ENCODE data around the gene PARP2. TPM values are rescaled to one million over a fixed set of nuclear protein-coding genes. Genes with fewer than 3 reads are reported as not detected.

The PARP2 gene
- total RNA-seq, 4 donors from 2014 or later: 9.2 to 20.3 (median 15.4) TPM

DNA sequence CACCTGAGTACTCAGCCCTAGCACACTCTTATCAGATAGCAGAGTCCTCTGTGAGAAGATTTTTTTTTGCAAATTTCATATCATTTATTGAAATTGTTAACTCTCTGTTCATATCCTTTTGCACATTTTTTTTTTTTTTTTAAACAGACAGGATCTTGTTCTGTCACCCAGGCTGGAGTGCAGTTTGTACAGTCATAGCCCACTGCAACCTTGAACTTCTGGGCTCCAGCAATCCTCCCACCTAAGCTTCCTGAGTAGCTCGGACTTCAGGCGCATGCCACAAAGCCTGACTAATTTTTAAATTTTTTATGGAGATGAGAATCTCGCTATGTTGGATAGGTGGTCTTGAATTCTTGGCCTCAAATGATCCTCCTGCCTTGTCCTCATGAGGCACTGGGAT, 4.3 kb downstream of the PARP2 start:
- TF ChIP-seq, protein P1, sequence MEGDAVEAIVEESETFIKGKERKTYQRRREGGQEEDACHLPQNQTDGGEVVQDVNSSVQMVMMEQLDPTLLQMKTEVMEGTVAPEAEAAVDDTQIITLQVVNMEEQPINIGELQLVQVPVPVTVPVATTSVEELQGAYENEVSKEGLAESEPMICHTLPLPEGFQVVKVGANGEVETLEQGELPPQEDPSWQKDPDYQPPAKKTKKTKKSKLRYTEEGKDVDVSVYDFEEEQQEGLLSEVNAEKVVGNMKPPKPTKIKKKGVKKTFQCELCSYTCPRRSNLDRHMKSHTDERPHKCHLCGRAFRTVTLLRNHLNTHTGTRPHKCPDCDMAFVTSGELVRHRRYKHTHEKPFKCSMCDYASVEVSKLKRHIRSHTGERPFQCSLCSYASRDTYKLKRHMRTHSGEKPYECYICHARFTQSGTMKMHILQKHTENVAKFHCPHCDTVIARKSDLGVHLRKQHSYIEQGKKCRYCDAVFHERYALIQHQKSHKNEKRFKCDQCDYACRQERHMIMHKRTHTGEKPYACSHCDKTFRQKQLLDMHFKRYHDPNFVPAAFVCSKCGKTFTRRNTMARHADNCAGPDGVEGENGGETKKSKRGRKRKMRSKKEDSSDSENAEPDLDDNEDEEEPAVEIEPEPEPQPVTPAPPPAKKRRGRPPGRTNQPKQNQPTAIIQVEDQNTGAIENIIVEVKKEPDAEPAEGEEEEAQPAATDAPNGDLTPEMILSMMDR (IDR thresholded peaks at IDR 0.05; ENCODE audit: low read depth): no peak

DNA sequence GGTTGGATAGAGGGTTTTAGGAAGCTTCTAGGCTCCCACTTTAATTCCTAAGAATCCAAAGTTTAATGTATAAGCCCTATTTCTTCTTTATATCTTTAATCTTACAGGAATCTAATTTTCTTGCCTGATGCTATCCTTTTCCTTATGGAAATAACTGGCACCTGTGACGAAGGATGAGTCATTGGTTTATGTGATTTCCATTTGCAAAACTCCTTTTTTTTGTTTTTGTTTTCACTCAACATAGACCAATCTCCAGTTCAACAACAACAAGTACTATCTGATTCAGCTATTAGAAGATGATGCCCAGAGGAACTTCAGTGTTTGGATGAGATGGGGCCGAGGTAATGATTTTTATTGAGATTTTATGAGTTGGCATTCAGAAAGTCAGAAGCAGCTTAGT, 6.8 kb downstream of the PARP2 start:
- TF ChIP-seq, protein P1 (IDR thresholded peaks at IDR 0.05; ENCODE audit: low read depth): no peak

DNA sequence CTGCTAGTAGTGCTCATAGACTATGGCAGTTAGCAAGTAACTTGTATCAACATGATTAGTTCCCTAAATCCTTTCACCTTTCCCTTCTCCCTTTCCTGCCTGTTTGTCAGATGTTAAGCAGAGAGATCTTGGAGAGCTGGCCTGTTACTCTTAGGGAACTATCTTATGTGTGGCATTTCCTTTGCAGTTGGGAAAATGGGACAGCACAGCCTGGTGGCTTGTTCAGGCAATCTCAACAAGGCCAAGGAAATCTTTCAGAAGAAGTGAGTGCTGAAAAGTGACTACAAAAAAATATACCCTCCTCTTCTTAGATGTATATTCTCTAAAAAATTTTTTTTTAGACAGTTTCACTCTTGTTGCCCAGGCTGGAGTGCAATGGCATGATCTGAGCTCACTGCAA, 7.4 kb downstream of the PARP2 start:
- TF ChIP-seq, protein P1 (IDR thresholded peaks at IDR 0.05; ENCODE audit: low read depth): no peak

DNA sequence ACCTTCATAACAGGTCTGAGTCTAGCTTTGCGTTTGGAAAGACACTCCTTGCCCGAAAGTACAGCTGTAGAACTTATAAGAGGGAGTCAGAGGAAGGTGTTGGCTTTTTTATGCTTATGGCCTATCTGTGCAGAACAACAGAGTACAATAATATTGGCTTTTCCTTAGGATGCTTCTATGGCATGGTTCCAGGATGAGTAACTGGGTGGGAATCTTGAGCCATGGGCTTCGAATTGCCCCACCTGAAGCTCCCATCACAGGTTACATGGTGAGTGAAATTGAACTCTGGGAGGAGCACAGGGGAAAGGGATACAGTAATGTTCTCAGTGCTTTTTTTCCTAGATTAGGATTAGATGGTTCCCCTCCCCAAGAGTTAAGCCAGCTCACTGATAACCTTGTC, 13.0 kb downstream of the PARP2 start:
- TF ChIP-seq, protein P1 (IDR thresholded peaks at IDR 0.05; ENCODE audit: low read depth): no peak

DNA sequence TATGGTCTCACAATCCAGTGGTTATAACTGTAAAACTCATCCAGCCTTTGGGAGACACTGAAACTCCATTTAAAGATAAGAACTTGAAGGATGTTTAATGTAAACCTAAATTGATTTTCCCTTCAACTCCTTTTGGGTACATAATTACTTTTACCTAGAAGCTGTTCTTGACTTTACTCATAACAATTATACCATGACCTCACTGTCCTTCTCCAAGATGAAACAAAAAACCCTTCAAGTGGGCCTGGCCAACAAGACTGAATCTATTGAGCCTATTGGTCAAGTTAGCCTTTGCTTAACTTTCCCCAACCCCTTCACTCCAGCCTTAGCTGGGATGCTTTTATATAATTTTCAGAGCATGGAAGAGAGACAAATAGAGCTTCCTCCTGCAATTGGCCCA, 22.5 kb downstream of the PARP2 start:
- TF ChIP-seq, protein P1 (IDR thresholded peaks at IDR 0.05; ENCODE audit: low read depth): no peak

DNA sequence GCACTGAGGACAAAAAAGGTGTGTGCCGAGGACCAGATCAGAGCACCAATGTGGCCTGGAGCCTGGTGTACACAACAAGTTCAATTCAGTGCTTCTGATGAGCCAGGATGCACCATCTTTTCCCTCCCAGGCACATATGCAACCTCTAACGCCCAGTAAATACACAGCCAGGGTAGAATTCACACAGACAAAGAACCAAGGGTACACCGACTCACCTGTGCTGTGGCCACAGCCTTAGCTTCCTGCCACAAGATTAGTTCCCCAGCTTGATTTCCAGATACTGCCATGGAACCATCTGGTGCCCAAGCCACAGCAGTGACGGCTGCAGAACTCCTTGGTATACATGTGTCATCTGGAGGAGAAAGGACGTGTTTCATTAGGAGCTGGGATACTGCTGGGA, 29.4 kb downstream of the PARP2 start:
- TF ChIP-seq, protein P1 (IDR thresholded peaks at IDR 0.05; ENCODE audit: low read depth): no peak

DNA sequence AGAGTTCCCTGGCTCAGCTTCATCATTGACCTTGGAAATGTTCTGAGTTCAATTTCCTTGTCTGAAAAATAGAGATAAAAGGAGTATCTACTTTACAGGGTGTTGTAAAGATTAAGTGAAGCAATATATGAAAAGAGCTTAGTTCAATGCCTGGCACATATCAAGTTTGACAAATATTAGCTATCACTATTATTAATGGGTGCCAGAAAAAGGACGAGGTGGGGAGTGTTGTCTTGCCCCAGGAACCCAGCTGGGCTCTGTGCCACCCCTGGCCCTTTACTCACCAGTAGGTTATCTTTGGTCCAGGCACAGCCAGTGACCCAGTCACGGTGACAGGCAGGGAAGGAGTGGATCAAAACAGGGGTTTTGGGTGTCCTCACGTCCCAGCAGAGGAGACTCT, 32.0 kb downstream of the PARP2 start:
- TF ChIP-seq, protein P1 (IDR thresholded peaks at IDR 0.05; ENCODE audit: low read depth): no peak
